Endothelial cell (in vitro differentiated cells): ENCODE data around the gene MYO1E. TPM values are rescaled to one million over a fixed set of nuclear protein-coding genes. Genes with fewer than 3 reads are reported as not detected.
"Not testable (repeated sequence)": the region's sequence is repeated elsewhere in the genome, so short reads cannot be mapped to it uniquely, and the experiment has no call there.

Experiments used
- DNase-seq: peaks from one replicate; pipeline ENCODE4 v3.0.0; 2021; ENCODE audit warnings: low spot score
- H3K27ac Mint-ChIP-seq: one replicate; pipeline ENCODE4 v1.8.0; 2021; ENCODE audit warnings: mixed read lengths, inconsistent platforms; ENCODE audit not compliant: unreplicated experiment
- H3K27me3 Mint-ChIP-seq: one replicate; pipeline ENCODE4 v1.8.0; 2021; ENCODE audit warnings: mild to moderate bottlenecking, moderate library complexity, mixed read lengths, inconsistent platforms; ENCODE audit not compliant: unreplicated experiment
- H3K36me3 Mint-ChIP-seq: one replicate; pipeline ENCODE4 v1.8.0; 2021; ENCODE audit warnings: mild to moderate bottlenecking, low read depth, mixed read lengths, inconsistent platforms; ENCODE audit not compliant: unreplicated experiment
- H3K4me1 Mint-ChIP-seq: one replicate; pipeline ENCODE4 v1.8.0; 2021; ENCODE audit warnings: mild to moderate bottlenecking, mixed read lengths, inconsistent platforms; ENCODE audit not compliant: unreplicated experiment
- H3K4me3 Mint-ChIP-seq: one replicate; pipeline ENCODE4 v1.8.0; 2021; ENCODE audit warnings: mild to moderate bottlenecking, mixed read lengths, inconsistent platforms; ENCODE audit not compliant: unreplicated experiment
- H3K9me3 Mint-ChIP-seq: one replicate; pipeline ENCODE4 v1.8.0; 2021; ENCODE audit warnings: mixed read lengths, inconsistent platforms; ENCODE audit not compliant: unreplicated experiment
- total RNA-seq: library from RNA; stranded (reverse); fragmentation: NEBNext Ultra II Directional; extraction: Animal tissue kit (Norgen Biotek cat#: 25700); gene quantifications from one replicate; pipeline ENCODE4 v1.2.1, GENCODE V29; 2021; ENCODE audit not compliant: unreplicated experiment
- TF ChIP-seq, protein P1 (sequence below): fragments of 200-600 bp; sonication (generic); IDR thresholded peaks from one replicate; pipeline ENCODE4 v1.5.0; 2021; ENCODE audit warnings: antibody characterized with exemption; ENCODE audit not compliant: unreplicated experiment

The MYO1E gene
- total RNA-seq, 1 donor from 2014 or later: 146 TPM

DNA sequence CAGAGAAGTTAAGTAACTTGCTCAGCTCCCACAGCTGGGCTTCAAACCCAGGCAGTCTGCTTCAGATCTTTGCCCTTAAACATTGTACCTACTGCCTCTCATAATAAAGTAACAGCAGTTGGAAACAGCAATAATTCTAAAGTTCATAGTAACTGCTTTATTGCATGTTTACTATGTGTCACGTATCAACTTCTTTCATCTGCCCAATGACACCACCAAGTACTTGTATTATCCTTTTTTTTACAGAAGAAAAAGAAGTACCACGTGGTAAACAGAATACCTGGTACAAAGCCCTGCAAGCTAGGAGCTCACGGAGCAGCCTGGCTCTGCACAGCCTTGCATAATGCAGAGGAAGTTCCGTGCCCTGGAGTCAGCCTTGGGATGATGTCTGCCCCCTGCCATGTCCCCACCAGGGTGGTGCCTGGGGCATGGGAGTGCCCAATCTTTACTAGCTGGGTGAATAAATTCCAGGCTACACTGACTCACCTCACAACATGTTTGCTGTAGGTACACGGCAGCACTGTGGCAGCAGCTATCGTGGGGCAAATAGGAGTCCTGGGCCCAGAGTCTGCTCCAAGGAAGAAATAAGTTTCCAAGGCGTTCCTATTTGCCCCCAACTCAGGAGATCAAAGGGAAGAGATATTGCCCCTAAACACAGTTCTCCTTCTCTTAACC, 88.8 kb downstream of the MYO1E start:
- Mint-ChIP-seq H3K4me3 (no peak overlapping the region), H3K4me1 (peaks cover 11% of the 10 kb centered on the region)
- DNase-seq: no peak

DNA sequence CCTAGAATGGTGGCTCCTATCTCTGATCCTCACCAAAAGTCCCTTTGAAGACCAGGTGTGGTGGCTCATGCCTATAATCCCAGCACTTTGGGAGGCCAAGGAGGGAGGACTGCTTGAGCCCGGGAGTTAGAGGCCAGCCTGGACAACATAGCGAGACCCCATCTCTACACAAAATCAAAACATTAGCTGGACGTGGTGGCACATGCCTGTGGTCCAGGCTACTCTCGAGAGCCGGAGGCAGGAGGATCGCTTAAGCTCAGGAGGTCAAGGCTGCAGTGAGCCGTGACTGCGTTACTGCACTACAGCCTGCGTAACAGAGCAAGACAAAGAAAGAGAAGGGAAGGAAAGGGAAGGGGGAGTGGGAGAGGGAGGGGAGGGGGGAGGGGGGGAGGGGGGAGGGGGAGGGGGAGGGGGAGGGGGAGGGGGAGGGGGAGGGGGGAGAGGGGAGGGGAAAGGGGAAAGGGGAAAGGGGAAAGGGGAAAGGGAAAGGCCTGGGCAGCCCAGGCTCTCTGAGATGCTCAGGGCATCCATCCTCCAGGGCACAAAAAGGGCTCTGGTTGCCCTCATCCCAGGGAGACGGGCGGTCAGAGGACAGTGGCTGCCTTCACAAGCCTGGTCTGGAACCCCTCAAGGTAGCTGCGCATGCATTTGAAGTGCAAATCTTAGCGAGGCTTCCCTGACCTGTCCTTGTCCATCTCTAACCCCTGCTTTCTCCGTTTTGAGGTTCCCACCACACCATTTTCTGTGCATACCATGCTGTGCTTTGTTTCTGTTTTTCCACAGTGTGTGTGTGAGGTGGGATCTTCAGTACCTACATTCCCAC, 89.9 kb downstream of the MYO1E start:
- Mint-ChIP-seq H3K4me1 (peaks cover 21% of the 10 kb centered on the region), H3K4me3 (peak overlapping the region; percentile 18), H3K36me3 (peaks cover 5% of the 10 kb centered on the region), H3K27ac (no peak overlapping the region), H3K9me3 (no peaks in the 10 kb centered on the region), H3K27me3 (peaks cover 3% of the 10 kb centered on the region)
- TF ChIP-seq, protein P1, sequence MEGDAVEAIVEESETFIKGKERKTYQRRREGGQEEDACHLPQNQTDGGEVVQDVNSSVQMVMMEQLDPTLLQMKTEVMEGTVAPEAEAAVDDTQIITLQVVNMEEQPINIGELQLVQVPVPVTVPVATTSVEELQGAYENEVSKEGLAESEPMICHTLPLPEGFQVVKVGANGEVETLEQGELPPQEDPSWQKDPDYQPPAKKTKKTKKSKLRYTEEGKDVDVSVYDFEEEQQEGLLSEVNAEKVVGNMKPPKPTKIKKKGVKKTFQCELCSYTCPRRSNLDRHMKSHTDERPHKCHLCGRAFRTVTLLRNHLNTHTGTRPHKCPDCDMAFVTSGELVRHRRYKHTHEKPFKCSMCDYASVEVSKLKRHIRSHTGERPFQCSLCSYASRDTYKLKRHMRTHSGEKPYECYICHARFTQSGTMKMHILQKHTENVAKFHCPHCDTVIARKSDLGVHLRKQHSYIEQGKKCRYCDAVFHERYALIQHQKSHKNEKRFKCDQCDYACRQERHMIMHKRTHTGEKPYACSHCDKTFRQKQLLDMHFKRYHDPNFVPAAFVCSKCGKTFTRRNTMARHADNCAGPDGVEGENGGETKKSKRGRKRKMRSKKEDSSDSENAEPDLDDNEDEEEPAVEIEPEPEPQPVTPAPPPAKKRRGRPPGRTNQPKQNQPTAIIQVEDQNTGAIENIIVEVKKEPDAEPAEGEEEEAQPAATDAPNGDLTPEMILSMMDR: no peak
- no peak for DNase-seq

More for the DNA sequence above, 88.8 kb downstream of the MYO1E start:
- peaks cover 3% of the 10 kb centered on the region for H3K27me3 Mint-ChIP-seq
- peaks cover 5% of the 10 kb centered on the region for H3K36me3 Mint-ChIP-seq
- no peaks in the 10 kb centered on the region for H3K9me3 Mint-ChIP-seq
- TF ChIP-seq, protein P1: no peak
- no peak overlapping the region for H3K27ac Mint-ChIP-seq

DNA sequence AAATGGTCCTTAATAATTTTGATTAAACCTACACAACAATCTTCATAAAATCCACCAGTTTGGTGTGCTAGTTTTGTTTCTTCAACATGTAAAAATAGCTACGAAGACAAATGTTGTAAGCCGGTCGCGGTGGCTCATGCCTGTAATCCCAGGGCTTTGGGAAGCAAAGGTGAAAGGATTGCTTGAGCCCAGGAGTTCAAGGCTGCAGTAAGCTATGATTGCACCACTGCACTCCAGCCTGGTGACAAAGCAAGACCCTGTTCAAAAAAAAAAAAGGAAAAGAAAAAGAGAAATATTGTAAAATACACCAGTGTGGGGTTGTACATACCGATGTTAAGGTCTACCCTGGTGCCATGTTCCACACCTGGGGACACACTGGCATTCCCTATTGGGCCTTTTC, 91.0 kb downstream of the MYO1E start:
- peaks cover 5% of the 10 kb centered on the region for H3K36me3 Mint-ChIP-seq
- no peak overlapping the region for H3K4me3 Mint-ChIP-seq
- peaks cover 3% of the 10 kb centered on the region for H3K27me3 Mint-ChIP-seq
- no peak overlapping the region for H3K27ac Mint-ChIP-seq
- DNase-seq: no peak
- H3K4me1 Mint-ChIP-seq: peaks cover 28% of the 10 kb centered on the region
- H3K9me3 Mint-ChIP-seq: no peaks in the 10 kb centered on the region
- TF ChIP-seq, protein P1: no peak

DNA sequence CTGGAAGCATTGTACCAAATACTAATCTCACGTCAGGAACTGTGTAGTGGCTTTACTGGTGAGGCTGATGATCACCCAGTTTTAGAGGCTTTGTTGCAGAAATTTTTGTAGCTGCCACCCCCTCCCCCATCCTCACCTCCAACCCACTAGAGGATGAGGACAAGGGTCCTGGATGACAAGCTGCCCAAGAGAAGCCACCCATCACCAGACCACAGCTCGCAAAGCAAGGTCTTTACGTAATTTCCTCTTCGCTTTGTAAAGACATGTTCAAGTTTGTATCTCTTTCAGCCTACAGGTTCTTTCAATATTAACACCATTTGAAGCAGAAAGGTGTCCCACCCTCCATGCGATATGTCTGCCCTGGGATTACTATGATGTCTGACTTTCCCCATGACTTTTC, 91.8 kb downstream of the MYO1E start:
- H3K9me3 Mint-ChIP-seq: no peaks in the 10 kb centered on the region
- H3K4me1 Mint-ChIP-seq: peaks cover 31% of the 10 kb centered on the region
- no peak overlapping the region for H3K4me3 Mint-ChIP-seq
- H3K36me3 Mint-ChIP-seq: peaks cover 5% of the 10 kb centered on the region
- DNase-seq: no peak
- H3K27me3 Mint-ChIP-seq: peaks cover 3% of the 10 kb centered on the region
- TF ChIP-seq, protein P1: no peak
- H3K27ac Mint-ChIP-seq: no peak overlapping the region

DNA sequence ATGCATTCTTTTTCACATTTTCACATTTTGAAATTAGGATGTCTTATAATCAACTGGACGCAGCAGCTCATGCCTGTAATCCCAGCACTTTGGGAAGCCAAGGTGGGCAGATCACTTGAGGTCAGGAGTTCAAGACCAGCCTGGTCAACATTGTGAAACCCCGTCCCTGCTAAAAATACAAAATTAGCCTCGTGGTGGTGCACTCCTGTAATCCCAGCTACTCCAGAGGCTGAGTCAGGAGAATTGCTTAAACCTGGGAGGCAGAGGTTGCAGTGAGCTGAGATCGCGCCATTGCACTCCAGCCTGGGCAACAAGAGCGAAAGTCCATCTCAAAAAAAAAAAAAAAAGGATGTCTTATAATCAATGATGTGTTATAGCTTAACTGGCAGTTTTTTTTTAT, 92.4 kb downstream of the MYO1E start:
- peaks cover 33% of the 10 kb centered on the region for H3K4me1 Mint-ChIP-seq
- H3K27ac Mint-ChIP-seq: not testable (repeated sequence)

More for the DNA sequence above, 92.4 kb downstream of the MYO1E start:
- H3K36me3 Mint-ChIP-seq, DNase-seq, H3K4me3 Mint-ChIP-seq, H3K9me3 Mint-ChIP-seq, H3K27me3 Mint-ChIP-seq: not testable (repeated sequence)
